SK-N-SH (cell line): ENCODE data around the gene DIRAS1.

Experiments used
- FOXM1 ChIP-seq: IDR thresholded peaks from 2 replicates; pipeline ENCODE4 v1.4.0; 2012; ENCODE audit warnings: low read depth, mild to moderate bottlenecking
- GABPA ChIP-seq: IDR thresholded peaks from 2 replicates; pipeline ENCODE4 v1.4.0; 2012; ENCODE audit warnings: low read depth, mild to moderate bottlenecking
- MXI1 ChIP-seq: IDR thresholded peaks from 2 replicates; pipeline ENCODE4 v1.6.1; 2012; ENCODE audit warnings: mild to moderate bottlenecking, low read depth, low read length, improper control_type of control experiment
- POLR2AphosphoS5 ChIP-seq: IDR thresholded peaks from 2 replicates; pipeline ENCODE4 v1.6.1; 2012; ENCODE audit warnings: low read depth, low read length
- RFX5 ChIP-seq: IDR thresholded peaks from 2 replicates; pipeline ENCODE4 v1.6.1; 2012; ENCODE audit warnings: mild to moderate bottlenecking, improper control_type of control experiment, low read length
- SIN3A ChIP-seq: IDR thresholded peaks from 2 replicates; pipeline ENCODE4 v1.6.1; 2012; ENCODE audit warnings: low read depth, mild to moderate bottlenecking, low read length, moderate library complexity, borderline replicate concordance
- TAF1 ChIP-seq: IDR thresholded peaks from 2 replicates; pipeline ENCODE4 v1.6.1; 2012; ENCODE audit warnings: low read depth, mild to moderate bottlenecking, low read length, moderate library complexity, borderline replicate concordance
- TF ChIP-seq, protein P1 (sequence below): fragments of 200-600 bp; sonication (generic); IDR thresholded peaks from 2 replicates; pipeline ENCODE4 v1.6.1; 2017; ENCODE audit warnings: antibody characterized with exemption, mild to moderate bottlenecking, moderate library complexity
- TF ChIP-seq, protein P2 (sequence below): IDR thresholded peaks from 2 replicates; pipeline ENCODE4 v1.6.1; 2012; ENCODE audit warnings: mild to moderate bottlenecking, low read depth, low read length, moderate library complexity
- TF ChIP-seq, protein P3 (sequence below): fragments of 150-350 bp; IDR thresholded peaks from 2 replicates; pipeline ENCODE4 v1.6.1; 2017; ENCODE audit warnings: antibody characterized with exemption, low read length, low read depth, borderline replicate concordance

DNA sequence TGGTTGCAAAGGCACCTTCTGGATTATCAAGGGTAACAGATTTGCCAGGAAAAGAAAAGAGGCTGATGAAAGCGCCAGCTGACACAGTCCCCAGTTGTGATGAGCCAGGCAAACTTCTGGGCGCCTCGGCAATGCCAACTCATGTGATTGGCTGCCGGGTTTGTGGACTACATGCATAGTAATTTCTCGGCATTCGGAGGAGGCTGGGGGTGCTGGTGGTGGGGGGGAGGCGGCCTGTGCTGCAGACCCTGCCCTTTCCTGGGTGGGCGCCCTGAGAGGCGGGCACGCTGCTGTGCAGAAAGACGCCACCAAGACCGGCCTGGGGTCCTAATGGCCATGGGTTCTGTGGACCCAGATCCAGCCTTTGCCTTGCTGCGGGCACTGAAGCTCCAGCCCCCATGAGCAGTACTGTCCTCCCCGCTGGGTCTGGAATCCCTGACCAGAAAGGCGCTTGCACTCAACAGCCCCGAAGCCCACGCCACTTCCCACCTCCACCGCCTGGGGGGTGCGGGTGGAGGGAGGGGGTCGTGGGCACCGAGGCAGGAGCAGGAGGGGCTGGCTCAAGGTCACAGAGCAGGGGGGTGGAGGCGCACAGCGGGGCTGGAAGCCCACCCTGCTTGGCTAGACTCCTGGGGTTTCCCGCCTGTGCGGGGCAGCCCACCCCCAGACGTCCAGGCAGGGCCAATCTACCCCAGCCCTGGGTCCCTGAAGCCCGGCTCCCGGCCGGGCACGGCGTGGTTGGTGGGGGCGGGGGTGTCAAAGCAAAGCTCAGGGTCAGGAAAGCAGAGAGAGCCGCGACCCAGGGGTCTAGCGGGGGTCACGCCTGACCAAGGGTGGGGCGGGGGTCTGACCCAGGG, 1.0 kb downstream of the DIRAS1 start:
- TF ChIP-seq RFX5 (no peak), TAF1 (no peak), SIN3A (no peak), FOXM1 (no peak), POLR2AphosphoS5 (no peak), MXI1 (no peak), GABPA (no peak)
- TF ChIP-seq, protein P1, sequence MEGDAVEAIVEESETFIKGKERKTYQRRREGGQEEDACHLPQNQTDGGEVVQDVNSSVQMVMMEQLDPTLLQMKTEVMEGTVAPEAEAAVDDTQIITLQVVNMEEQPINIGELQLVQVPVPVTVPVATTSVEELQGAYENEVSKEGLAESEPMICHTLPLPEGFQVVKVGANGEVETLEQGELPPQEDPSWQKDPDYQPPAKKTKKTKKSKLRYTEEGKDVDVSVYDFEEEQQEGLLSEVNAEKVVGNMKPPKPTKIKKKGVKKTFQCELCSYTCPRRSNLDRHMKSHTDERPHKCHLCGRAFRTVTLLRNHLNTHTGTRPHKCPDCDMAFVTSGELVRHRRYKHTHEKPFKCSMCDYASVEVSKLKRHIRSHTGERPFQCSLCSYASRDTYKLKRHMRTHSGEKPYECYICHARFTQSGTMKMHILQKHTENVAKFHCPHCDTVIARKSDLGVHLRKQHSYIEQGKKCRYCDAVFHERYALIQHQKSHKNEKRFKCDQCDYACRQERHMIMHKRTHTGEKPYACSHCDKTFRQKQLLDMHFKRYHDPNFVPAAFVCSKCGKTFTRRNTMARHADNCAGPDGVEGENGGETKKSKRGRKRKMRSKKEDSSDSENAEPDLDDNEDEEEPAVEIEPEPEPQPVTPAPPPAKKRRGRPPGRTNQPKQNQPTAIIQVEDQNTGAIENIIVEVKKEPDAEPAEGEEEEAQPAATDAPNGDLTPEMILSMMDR = no peak
- TF ChIP-seq, protein P2, sequence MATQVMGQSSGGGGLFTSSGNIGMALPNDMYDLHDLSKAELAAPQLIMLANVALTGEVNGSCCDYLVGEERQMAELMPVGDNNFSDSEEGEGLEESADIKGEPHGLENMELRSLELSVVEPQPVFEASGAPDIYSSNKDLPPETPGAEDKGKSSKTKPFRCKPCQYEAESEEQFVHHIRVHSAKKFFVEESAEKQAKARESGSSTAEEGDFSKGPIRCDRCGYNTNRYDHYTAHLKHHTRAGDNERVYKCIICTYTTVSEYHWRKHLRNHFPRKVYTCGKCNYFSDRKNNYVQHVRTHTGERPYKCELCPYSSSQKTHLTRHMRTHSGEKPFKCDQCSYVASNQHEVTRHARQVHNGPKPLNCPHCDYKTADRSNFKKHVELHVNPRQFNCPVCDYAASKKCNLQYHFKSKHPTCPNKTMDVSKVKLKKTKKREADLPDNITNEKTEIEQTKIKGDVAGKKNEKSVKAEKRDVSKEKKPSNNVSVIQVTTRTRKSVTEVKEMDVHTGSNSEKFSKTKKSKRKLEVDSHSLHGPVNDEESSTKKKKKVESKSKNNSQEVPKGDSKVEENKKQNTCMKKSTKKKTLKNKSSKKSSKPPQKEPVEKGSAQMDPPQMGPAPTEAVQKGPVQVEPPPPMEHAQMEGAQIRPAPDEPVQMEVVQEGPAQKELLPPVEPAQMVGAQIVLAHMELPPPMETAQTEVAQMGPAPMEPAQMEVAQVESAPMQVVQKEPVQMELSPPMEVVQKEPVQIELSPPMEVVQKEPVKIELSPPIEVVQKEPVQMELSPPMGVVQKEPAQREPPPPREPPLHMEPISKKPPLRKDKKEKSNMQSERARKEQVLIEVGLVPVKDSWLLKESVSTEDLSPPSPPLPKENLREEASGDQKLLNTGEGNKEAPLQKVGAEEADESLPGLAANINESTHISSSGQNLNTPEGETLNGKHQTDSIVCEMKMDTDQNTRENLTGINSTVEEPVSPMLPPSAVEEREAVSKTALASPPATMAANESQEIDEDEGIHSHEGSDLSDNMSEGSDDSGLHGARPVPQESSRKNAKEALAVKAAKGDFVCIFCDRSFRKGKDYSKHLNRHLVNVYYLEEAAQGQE = no peak
- TF ChIP-seq, protein P3, sequence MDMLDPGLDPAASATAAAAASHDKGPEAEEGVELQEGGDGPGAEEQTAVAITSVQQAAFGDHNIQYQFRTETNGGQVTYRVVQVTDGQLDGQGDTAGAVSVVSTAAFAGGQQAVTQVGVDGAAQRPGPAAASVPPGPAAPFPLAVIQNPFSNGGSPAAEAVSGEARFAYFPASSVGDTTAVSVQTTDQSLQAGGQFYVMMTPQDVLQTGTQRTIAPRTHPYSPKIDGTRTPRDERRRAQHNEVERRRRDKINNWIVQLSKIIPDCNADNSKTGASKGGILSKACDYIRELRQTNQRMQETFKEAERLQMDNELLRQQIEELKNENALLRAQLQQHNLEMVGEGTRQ = no peak
